A549 (cell line): ENCODE measurements around the gene RAG2. TPM values are rescaled to one million over a fixed set of nuclear protein-coding genes. Genes with fewer than 3 reads are reported as not detected.

Source experiments
- ATAC-seq, 2 experiments: fragments of 200-7000 bp in 1 of 2; fragments of >200 bp in 1 of 2; cut with Nextera tagmentation in 1 of 2; cut with Tn5 transposase in 1 of 2; 3 replicates each; pipeline versions ENCODE4 v1.8.0 to v1.9.1; 2018 to 2020; ENCODE audit warnings: mild to moderate bottlenecking in 1 of 2, moderate library complexity in 1 of 2
- CTCF ChIA-PET: fragments of 300-600 bp; sonication (Branson Sonifier 250); formaldehyde crosslinking; extraction: SDS; loops from one replicate; lab custom pipeline; 2021; ENCODE audit warnings: antibody characterized with exemption, inconsistent platforms; lab: Yijun Ruan, JAX
- POLR2A ChIA-PET: fragments of 350-600 bp; formaldehyde crosslinking; extraction: SDS; loops from one replicate; lab custom pipeline; 2021; ENCODE audit warnings: antibody characterized with exemption, inconsistent platforms; lab: Yijun Ruan, JAX
- DNase-seq, 2 experiments: peaks; one replicate each; pipeline versions ENCODE4 v3.0.0 to v3.0.0-alpha.2; 2011 to 2016; ENCODE audit warnings: low read depth in 1 of 2, low spot score in 1 of 2
- FAIRE-seq: peaks from 2 replicates; lab custom pipeline; 2011; peaks lifted over from hg19 to GRCh38; lab: Jason Lieb, UNC
- H3K27ac ChIP-seq, 2 experiments: fragments of >200 bp; sonication (Bioruptor Twin); formaldehyde crosslinking; 3 replicates each; pipeline ENCODE4 v1.5.1; 2016 to 2017
- H3K4me1 ChIP-seq: fragments of >200 bp; sonication (Bioruptor Twin); formaldehyde crosslinking; 3 replicates; pipeline ENCODE4 v1.6.1; 2016
- H3K4me2 ChIP-seq: fragments of >200 bp; sonication (Bioruptor Twin); formaldehyde crosslinking; 3 replicates; pipeline ENCODE4 v1.6.1; 2016
- H3K4me3 ChIP-seq: fragments of >200 bp; sonication (Bioruptor Twin); formaldehyde crosslinking; 3 replicates; pipeline ENCODE4 v1.5.1; 2016
- H3K9me3 ChIP-seq: fragments of >200 bp; sonication (Bioruptor Twin); formaldehyde crosslinking; 3 replicates; pipeline ENCODE4 v1.6.1; 2016
- CBX2 ChIP-seq: fragments of 200-600 bp; sonication (generic); IDR thresholded peaks from 2 replicates; pipeline ENCODE4 v1.6.1; 2016; ENCODE audit warnings: low read depth, mild to moderate bottlenecking, borderline replicate concordance
- CHD2 ChIP-seq: fragments of 150-350 bp; IDR thresholded peaks from 2 replicates; pipeline ENCODE4 v1.6.1; 2014; ENCODE audit warnings: low read length; ENCODE audit not compliant: partially characterized antibody
- EHF ChIP-seq: fragments of 250-450 bp; sonication (Bioruptor Pico); IDR thresholded peaks from 2 replicates; pipeline ENCODE4 v1.5.0; 2020; ENCODE audit warnings: mild to moderate bottlenecking
- GATA3 ChIP-seq: IDR thresholded peaks from 2 replicates; pipeline ENCODE4 v1.6.1; 2012; ENCODE audit warnings: borderline replicate concordance
- HEYL ChIP-seq: fragments of 250-450 bp; sonication (Bioruptor Pico); IDR thresholded peaks from 2 replicates; pipeline ENCODE4 v1.8.0; 2021; ENCODE audit warnings: mild to moderate bottlenecking, moderate library complexity
- HOXA7 ChIP-seq: fragments of 250-450 bp; sonication (Bioruptor Pico); IDR thresholded peaks from 2 replicates; pipeline ENCODE4 v1.5.0; 2020; ENCODE audit warnings: mild to moderate bottlenecking, moderate library complexity
- HOXB5 ChIP-seq: fragments of 250-450 bp; sonication (Bioruptor Pico); IDR thresholded peaks from 2 replicates; pipeline ENCODE4 v1.5.0; 2020; ENCODE audit warnings: mild to moderate bottlenecking, moderate library complexity
- JUNB ChIP-seq: fragments of >200 bp; sonication (Bioruptor Twin); formaldehyde crosslinking; IDR thresholded peaks from 2 replicates; pipeline ENCODE4 v1.6.1; 2016
- MAFK ChIP-seq: fragments of 450-650 bp; IDR thresholded peaks from 2 replicates; pipeline ENCODE4 v1.6.1; 2014; ENCODE audit not compliant: partially characterized antibody
- NFE2L2 ChIP-seq: fragments of 150-350 bp; conservative IDR thresholded peaks from 2 replicates; pipeline ENCODE4 v1.6.1; 2014; ENCODE audit warnings: low read length
- NR3C1 ChIP-seq: fragments of >200 bp; sonication (Bioruptor Twin); formaldehyde crosslinking; IDR thresholded peaks from 3 replicates; pipeline ENCODE4 v1.6.1; 2017
- PHF8 ChIP-seq: fragments of 200-600 bp; sonication (generic); IDR thresholded peaks from 2 replicates; pipeline ENCODE4 v1.6.1; 2016; ENCODE audit warnings: low read depth, mild to moderate bottlenecking, antibody characterized with exemption, moderate library complexity, borderline replicate concordance
- RAD21 ChIP-seq, 2 experiments: fragments of >200 bp in 1 of 2; sonication (Bioruptor Twin) in 1 of 2; formaldehyde crosslinking in 1 of 2; IDR thresholded peaks in 1 of 2; conservative IDR thresholded peaks in 1 of 2; 2 replicates in 1 of 2; 3 replicates in 1 of 2; pipeline ENCODE4 v1.6.1; 2012 to 2018; ENCODE audit warnings: inconsistent platforms in 1 of 2
- RARB ChIP-seq: fragments of 250-450 bp; sonication (Bioruptor Pico); IDR thresholded peaks from 2 replicates; pipeline ENCODE4 v1.8.0; 2021; ENCODE audit warnings: mild to moderate bottlenecking, moderate library complexity
- SMC3 ChIP-seq: fragments of >200 bp; sonication (Bioruptor Twin); formaldehyde crosslinking; IDR thresholded peaks from 3 replicates; pipeline ENCODE4 v1.6.1; 2018; ENCODE audit warnings: inconsistent platforms
- ZC3H11A ChIP-seq: fragments of 450-650 bp; IDR thresholded peaks from 2 replicates; pipeline ENCODE4 v1.6.1; 2014; ENCODE audit warnings: antibody characterized with exemption, mild to moderate bottlenecking
- ZFP36 ChIP-seq: fragments of 450-650 bp; IDR thresholded peaks from 2 replicates; pipeline ENCODE4 v1.6.1; 2014; ENCODE audit warnings: borderline replicate concordance; ENCODE audit not compliant: partially characterized antibody
- WGBS: methylation state at CpG from one replicate; pipeline ENCODE4 v1.1.6; 2017; ENCODE audit errors: missing lambda C conversion rate; 5-methylcytosine and 5-hydroxymethylcytosine counted together
- polyA plus RNA-seq, 4 experiments: library from polyadenylated mRNA; depleted of rRNA in 3 of 4; stranded (reverse); fragments of >200 nt; fragmentation: RNase III in 1 of 4; extraction: RNeasy Plus Mini Kit Qiagen cat#74134 plus additional on column Dnase treatment in 1 of 4; gene quantifications; 2 replicates in 3 of 4; 3 replicates in 1 of 4; pipeline ENCODE4 v1.2.3, GENCODE V29; 2011 to 2017
- TF ChIP-seq, protein P1 (sequence below): IDR thresholded peaks from 2 replicates; pipeline ENCODE4 v1.6.1; 2012; ENCODE audit warnings: low read depth, borderline replicate concordance
- TF ChIP-seq, protein P2 (sequence below): fragments of 250-450 bp; sonication (Bioruptor Pico); IDR thresholded peaks from 2 replicates; pipeline ENCODE4 v1.5.0; 2020; ENCODE audit warnings: low read depth, mild to moderate bottlenecking, moderate library complexity
- TF ChIP-seq, protein P3 (sequence below): fragments of 250-450 bp; sonication (Bioruptor Pico); IDR thresholded peaks from 2 replicates; pipeline ENCODE4 v1.5.0; 2021; ENCODE audit warnings: mild to moderate bottlenecking, moderate library complexity, borderline replicate concordance

The RAG2 gene
- polyA plus RNA-seq, 2 of the 4 experiments (the other 2 are of a cell fraction), result not detected

DNA sequence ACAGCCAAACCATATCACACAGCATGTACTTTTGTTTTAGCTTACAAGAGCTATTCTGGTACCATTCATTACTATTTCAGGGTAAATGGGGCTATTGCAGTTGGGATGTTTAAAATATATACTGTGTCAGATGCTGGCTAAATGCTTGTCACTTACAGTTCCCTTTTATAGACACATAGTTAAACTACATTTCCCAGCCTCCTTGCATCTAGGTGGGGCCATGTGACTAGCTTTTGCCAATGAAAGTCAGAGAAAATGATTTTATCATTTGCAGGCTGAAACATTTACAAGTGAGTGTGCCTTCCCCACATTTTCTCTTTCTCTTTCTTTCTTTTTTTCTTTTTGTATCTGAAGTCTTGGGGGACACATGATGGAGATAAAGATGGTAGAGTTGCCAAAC, 11.5 kb downstream of the RAG2 start:
- Histone ChIP-seq H3K9me3 (no peaks in the 10 kb centered on the region), H3K27ac (no peak overlapping the region), H3K4me1 (no peaks in the 10 kb centered on the region), H3K4me2 (no peak overlapping the region), H3K4me3 (no peak overlapping the region)
- ATAC-seq, result no peak
- no peak for DNase-seq
- CTCF ChIA-PET, result interaction anchor here (1.8 to 2.1 kb wide), 2 partner anchors 22 to 160 kb away, joined by 4 to 7 read pairs; no protein-coding TSS in a partner anchor
- TF ChIP-seq CBX2, result no peak
- TF ChIP-seq NR3C1, result no peak
- TF ChIP-seq HOXA7 (CRISPR knock-in tag), result no peak
- TF ChIP-seq, protein P1, sequence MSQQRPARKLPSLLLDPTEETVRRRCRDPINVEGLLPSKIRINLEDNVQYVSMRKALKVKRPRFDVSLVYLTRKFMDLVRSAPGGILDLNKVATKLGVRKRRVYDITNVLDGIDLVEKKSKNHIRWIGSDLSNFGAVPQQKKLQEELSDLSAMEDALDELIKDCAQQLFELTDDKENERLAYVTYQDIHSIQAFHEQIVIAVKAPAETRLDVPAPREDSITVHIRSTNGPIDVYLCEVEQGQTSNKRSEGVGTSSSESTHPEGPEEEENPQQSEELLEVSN, result no peak
- no peak for TF ChIP-seq GATA3
- no peak for TF ChIP-seq RAD21 (conservative IDR thresholded peaks at IDR 0.05 in 1 of 2, IDR thresholded peaks at IDR 0.05 in 1 of 2)
- TF ChIP-seq, protein P2, sequence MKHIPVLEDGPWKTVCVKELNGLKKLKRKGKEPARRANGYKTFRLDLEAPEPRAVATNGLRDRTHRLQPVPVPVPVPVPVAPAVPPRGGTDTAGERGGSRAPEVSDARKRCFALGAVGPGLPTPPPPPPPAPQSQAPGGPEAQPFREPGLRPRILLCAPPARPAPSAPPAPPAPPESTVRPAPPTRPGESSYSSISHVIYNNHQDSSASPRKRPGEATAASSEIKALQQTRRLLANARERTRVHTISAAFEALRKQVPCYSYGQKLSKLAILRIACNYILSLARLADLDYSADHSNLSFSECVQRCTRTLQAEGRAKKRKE (CRISPR knock-in tag), result no peak
- TF ChIP-seq CHD2, result no peak
- TF ChIP-seq PHF8, result no peak
- no peak for TF ChIP-seq ZC3H11A
- no peak for TF ChIP-seq NFE2L2
- TF ChIP-seq, protein P3, sequence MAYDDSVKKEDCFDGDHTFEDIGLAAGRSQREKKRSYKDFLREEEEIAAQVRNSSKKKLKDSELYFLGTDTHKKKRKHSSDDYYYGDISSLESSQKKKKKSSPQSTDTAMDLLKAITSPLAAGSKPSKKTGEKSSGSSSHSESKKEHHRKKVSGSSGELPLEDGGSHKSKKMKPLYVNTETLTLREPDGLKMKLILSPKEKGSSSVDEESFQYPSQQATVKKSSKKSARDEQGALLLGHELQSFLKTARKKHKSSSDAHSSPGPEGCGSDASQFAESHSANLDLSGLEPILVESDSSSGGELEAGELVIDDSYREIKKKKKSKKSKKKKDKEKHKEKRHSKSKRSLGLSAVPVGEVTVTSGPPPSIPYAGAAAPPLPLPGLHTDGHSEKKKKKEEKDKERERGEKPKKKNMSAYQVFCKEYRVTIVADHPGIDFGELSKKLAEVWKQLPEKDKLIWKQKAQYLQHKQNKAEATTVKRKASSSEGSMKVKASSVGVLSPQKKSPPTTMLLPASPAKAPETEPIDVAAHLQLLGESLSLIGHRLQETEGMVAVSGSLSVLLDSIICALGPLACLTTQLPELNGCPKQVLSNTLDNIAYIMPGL (CRISPR knock-in tag), result no peak
- FAIRE-seq, result no peak
- POLR2A ChIA-PET, result interaction anchor here (0.7 kb wide), 1 partner anchor 209 kb away, joined by 3 read pairs; no protein-coding TSS in a partner anchor

DNA sequence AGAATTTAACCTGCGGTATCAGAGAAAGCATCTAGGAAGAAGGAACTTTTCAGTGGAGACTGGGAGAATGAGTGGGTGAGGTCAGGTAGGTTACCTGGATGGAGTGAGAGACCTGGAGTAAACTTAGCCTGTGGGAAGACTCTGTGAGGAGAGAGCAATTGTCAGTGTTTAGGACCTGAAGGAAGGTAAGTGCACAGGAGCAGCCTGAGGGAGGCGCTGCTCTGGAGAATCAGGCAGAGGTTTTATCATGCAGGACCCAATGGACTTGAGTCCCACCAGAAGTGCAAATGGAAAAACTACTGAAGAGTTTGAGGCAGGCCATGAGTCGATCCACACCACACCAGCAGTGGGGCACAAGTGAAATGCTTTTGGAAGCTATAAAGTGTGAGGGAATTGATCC, 14.4 kb downstream of the RAG2 start:
- POLR2A ChIA-PET, result no interaction called here

DNA sequence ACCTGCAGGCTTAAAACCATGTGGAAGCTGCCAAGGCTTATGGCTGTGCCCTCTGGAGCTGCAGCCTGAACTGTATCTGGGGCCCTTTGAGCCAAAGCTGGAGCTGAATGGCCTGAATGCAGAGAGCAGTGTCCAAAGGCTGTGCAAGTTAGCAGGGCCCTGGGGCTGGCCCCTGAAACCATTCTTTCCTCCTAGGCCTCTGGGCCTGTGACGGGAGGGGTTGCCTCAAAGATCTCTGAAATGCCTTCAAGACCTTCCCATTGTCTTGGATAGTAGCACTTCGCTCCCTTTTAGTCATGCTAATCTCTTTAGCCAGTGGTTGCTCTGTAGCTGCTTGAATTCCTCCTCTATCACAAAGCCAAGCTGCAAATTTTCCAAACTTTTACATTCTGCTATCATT, 16.5 kb downstream of the RAG2 start:
- no peak for ATAC-seq
- no peaks in the 10 kb centered on the region for H3K4me1 ChIP-seq
- H3K4me2 ChIP-seq, result no peak overlapping the region
- no peak overlapping the region for H3K27ac ChIP-seq
- no peak for FAIRE-seq
- POLR2A ChIA-PET, result no interaction called here
- 0 out of 3 replicates have a peak, but pooled peaks cover 3% of the 10 kb centered on the region for H3K9me3 ChIP-seq
- TF ChIP-seq, protein P3 (CRISPR knock-in tag), result no peak
- TF ChIP-seq JUNB (no peak), ZFP36 (peak; percentile 59)
- TF ChIP-seq, all 56 proteins: peak for 1
- WGBS, result 2% methylated on average over 2 of the region's 2 CpGs
- no peak overlapping the region for H3K4me3 ChIP-seq
- CTCF ChIA-PET, result interaction anchor here (1.3 kb wide), 1 partner anchor 165 kb away, joined by 4 read pairs; no protein-coding TSS in a partner anchor
- no peak for DNase-seq

More for the DNA sequence above, 14.4 kb downstream of the RAG2 start:
- no peaks in the 10 kb centered on the region for H3K4me1 ChIP-seq
- CTCF ChIA-PET, result interaction anchor here (1.0 kb wide), 1 partner anchor 20 kb away, joined by 3 read pairs; no protein-coding TSS in a partner anchor
- no peak for DNase-seq
- FAIRE-seq, result no peak
- H3K27ac ChIP-seq, result no peak overlapping the region
- 5% methylated on average over 3 of the region's 3 CpGs for WGBS
- no peak overlapping the region for H3K4me3 ChIP-seq
- H3K4me2 ChIP-seq, result no peak overlapping the region
- ATAC-seq, result no peak
- TF ChIP-seq HOXA7 (CRISPR knock-in tag) (no peak), HOXB5 (CRISPR knock-in tag) (no peak), EHF (no peak), GATA3 (no peak), MAFK (no peak), SMC3 (no peak), RARB (CRISPR knock-in tag) (no peak), HEYL (CRISPR knock-in tag) (no peak)
- TF ChIP-seq, protein P2 (CRISPR knock-in tag), result no peak
- TF ChIP-seq, protein P1, result no peak
- TF ChIP-seq, all 56 proteins: peak for 0
- 0 out of 3 replicates have a peak, but pooled peaks cover 3% of the 10 kb centered on the region for H3K9me3 ChIP-seq
